ENCODE measurements around the gene TUBB4A. TPM values are rescaled to one million over a fixed set of nuclear protein-coding genes. Genes with fewer than 3 reads are reported as not detected.

The TUBB4A gene
- total and polyA plus RNA-seq, 10 of the 15 experiments (the other 5 are each of a cell fraction or from before 2014, with no cell fraction given), result 0.29 to 22.4 (median 3.8) TPM

DNA sequence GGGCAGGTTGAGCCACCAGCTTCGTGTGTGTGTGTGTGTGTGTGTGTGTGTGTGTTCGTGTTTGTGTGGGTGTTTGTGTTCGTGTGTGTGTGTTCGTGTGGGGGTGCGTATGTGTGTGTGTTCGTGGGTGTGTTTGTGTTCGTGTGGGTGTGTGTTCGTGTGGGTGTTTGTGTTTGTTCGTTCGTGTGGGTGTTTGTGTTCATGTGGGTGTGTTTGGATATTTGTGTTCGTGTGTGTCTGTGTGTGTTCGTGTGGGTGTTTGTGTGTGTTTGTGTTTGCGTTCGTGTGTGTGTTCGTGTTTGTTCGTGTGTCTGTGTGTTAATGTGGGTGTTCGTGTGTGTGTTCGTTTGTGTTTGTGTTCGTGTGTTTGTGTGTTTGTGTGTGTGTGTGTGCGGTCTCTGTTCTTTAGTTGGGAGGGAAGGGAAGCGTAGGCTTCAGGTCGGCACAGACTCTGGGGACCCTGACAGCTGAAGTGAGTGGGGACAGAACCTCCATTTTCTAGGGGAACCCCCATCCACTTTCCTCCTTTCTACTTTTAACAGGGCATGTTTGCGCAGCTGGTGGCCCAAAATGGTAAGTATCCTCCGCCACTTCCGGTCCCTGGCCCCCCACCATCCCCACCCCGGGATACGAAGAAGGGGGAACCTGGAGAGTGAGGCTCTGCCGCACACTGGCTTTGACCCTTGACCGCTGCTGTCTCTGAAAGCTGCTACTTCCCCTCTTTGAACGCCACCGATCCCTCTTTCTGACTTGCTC lies 30.3 kb upstream of the TUBB4A start:
- intact Hi-C loops (cut with micrococcal nuclease; ENCODE audit: unreplicated experiment), result loop anchor here (2.0 kb wide), 1 partner anchor 14 kb away; no protein-coding TSS in a partner anchor
- Histone ChIP-seq H4K20me1 (ENCODE audit: control insufficient read depth, insufficient read depth) (no peaks in the 10 kb centered on the region; the same call in 1 of the 2 replicates), H2AFZ (ENCODE audit: control insufficient read depth, low read depth, low read length) (no peak overlapping the region), H3K4me1 (ENCODE audit: control insufficient read depth, insufficient read depth, low read length) (peaks cover 42% of the 10 kb centered on the region), H3K79me2 (ENCODE audit: control insufficient read depth, insufficient read depth, low read length) (peaks cover 69% of the 10 kb centered on the region), H3K9ac (ENCODE audit: control insufficient read depth, insufficient read depth, low read length) (peak overlapping the region; percentile 99), H3K27me3 (replicated peaks in 1 of 2; ENCODE audit: control insufficient read depth in 2 of 2, insufficient read depth in 2 of 2, low read length in 1 of 2) (no peaks in the 10 kb centered on the region), H3K9me3 (replicated peaks; ENCODE audit: control insufficient read depth, insufficient read depth, low read length) (no peaks in the 10 kb centered on the region; the same call in 2 of the 3 replicates), H3K4me3 (peak overlapping the region; percentile 99), H3K4me2 (ENCODE audit: control insufficient read depth, insufficient read depth) (peak overlapping the region; percentile 60), H3K36me3 (ENCODE audit: control insufficient read depth in 2 of 2, insufficient read depth in 2 of 2, low read length in 1 of 2) (peaks cover 0 to 8% of the 10 kb centered on the region in 2 experiments; a peak in 2 of 4 replicates), H3K27ac (ENCODE audit: control insufficient read depth, insufficient read depth) (peak overlapping the region; percentile 83)
- no peak for DNase-seq (ENCODE audit: low read depth, low spot score)
- in situ Hi-C loops (cut with MboI), result no loop called here
- ChIA-PET POLR2A (interaction anchor here (0.6 to 2.4 kb wide), 9 partner anchors 10 to 110 kb away, joined by 3 to 23 read pairs (median 4); no protein-coding TSS in a partner anchor), SMC1A (ENCODE audit: uncharacterized antibody, unreplicated experiment) (interaction anchor here (0.9 to 1.5 kb wide), 4 partner anchors 10 to 49 kb away, joined by 3 to 10 read pairs (median 4); no protein-coding TSS in a partner anchor), RAD21 (ENCODE audit: unreplicated experiment) (interaction anchor here (0.9 to 1.3 kb wide), 2 partner anchors 15 to 109 kb away, joined by 3 read pairs; no protein-coding TSS in a partner anchor), CTCF (interaction anchor here (1.9 kb wide), 1 partner anchor 14 kb away, joined by 10 read pairs; no protein-coding TSS in a partner anchor)
- peak; percentile 80 for FAIRE-seq
- WGBS (ENCODE audit: insufficient coverage, insufficient replicate concordance, low lambda C conversion rate, missing lambda C conversion rate), result under 1% methylated on average over 29 of the region's 31 CpGs
- ATAC-seq, result peak; percentile 10
- BruUV-seq (replicated peaks), result TSS peak; percentile 82
- TF ChIP-seq ZNF384 (IDR thresholded peaks at IDR 0.05; ENCODE audit: borderline replicate concordance, low read depth, low read length) (no peak), SUPT20H (IDR thresholded peaks at IDR 0.05; ENCODE audit: borderline replicate concordance, control insufficient read depth, low read depth, low read length) (no peak), RUNX3 (IDR thresholded peaks at IDR 0.05; ENCODE audit: low read length) (0 out of 2 replicates have a peak, but pooled peaks have one; percentile 29), BCL11A (IDR thresholded peaks at IDR 0.05; ENCODE audit: low read depth, low read length) (no peak), IRF4 (IDR thresholded peaks at IDR 0.05; ENCODE audit: low read depth, low read length) (peak; percentile 31; the same call in 1 of the 2 replicates), BHLHE40 (IDR thresholded peaks at IDR 0.05; ENCODE audit: borderline replicate concordance in 1 of 2, low read depth in 2 of 2, low read length in 1 of 2) (no peak), SRF (IDR thresholded peaks at IDR 0.05; ENCODE audit: low read depth in 2 of 2, low read length in 2 of 2) (peak; percentile 91 to 98), CHD4 (IDR thresholded peaks at IDR 0.05) (no peak), YBX1 (IDR thresholded peaks at IDR 0.05) (peak; percentile 91; the same call in 1 of the 2 replicates), ZNF592 (IDR thresholded peaks at IDR 0.05) (no peak), RFX5 (IDR thresholded peaks at IDR 0.05; ENCODE audit: low read depth, low read length) (no peak), WRNIP1 (IDR thresholded peaks at IDR 0.05; ENCODE audit: borderline replicate concordance, low read depth, low read length) (peak; percentile 98), SIX5 (IDR thresholded peaks at IDR 0.05; ENCODE audit: low read depth, low read length, severe bottlenecking) (no peak), ZBTB4 (CRISPR knock-in tag; IDR thresholded peaks at IDR 0.05) (no peak), EZH2 (IDR thresholded peaks at IDR 0.05; ENCODE audit: borderline replicate concordance, control insufficient read depth, low read depth, low read length) (no peak), PAX8 (IDR thresholded peaks at IDR 0.05) (no peak)

Data from GM12878 (cell line).